Measurements from ENCODE around the gene DDIT4L. TPM values are rescaled to one million over a fixed set of nuclear protein-coding genes. Genes with fewer than 3 reads are reported as not detected.

Gene DDIT4L
- total and polyA plus RNA-seq, 2 of the 4 experiments (the other 2 are of a cell fraction), result 3.1 to 3.9 TPM

DNA sequence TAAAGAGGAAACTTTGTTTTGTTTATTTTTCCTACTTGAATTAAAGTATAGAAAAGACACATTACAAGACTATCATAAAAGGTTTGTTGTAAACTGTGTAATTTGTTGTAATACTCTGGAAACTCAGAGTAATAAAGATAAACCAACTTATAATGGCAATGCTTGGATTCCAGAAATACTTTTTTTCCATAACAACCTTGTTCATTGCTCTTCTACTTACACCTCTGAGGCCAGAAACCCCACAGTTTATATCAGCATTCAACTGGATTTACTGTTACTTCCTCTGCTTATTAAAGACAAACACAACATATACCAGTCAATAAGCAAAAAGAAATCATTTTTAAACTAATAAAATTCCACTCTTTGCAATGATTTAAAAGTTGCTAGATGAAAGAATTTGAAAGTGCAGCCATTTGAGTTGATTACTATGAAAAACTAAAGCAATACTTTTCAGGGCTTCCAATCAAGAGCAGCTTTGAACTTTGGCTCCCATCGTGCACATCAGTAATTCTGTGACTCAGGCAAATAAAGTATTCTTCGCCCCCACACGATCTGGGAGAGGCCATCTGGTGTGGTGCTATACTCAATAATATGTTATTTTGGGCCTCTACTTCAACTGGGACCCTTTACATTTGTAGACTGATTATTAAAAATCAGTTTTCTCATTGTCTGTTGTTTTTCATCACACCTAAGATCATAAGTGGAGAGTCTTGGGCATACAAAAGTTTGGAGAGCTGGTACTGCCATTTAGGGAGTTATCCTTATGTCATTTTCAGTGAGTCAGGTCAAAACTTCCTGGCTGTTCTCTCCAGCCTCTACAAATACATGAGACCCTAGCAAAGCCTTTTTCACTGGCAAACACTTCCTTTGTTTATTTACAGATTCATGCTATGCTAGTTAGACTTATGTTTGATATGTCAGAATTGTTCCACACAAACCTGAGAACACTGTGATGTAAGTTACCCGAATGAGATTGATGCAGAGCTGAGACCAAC, 20.5 kb downstream of the DDIT4L start:
- Histone ChIP-seq H3K79me1 (ENCODE audit: low read depth in 1 of 2, low read length in 2 of 2) (no peaks in the 10 kb centered on the region), H3K9me3 (ENCODE audit: control insufficient read depth, insufficient read depth, low read length) (no peaks in the 10 kb centered on the region), H4K20me1 (ENCODE audit: insufficient read depth, low read length) (no peaks in the 10 kb centered on the region), H2AK5ac (ENCODE audit: low read depth, low read length) (no peak overlapping the region), H4K5ac (ENCODE audit: low read depth, low read length) (no peak overlapping the region), H3K4me2 (ENCODE audit: low read depth, low read length) (no peak overlapping the region), H2BK15ac (ENCODE audit: low read depth, low read length) (no peak overlapping the region), H4K8ac (ENCODE audit: low read depth in 2 of 2, low read length in 2 of 2) (no peak overlapping the region; a peak in 1 of 4 replicates), H3K27me3 (ENCODE audit: control insufficient read depth, insufficient read depth, low read length) (no peaks in the 10 kb centered on the region), H3K4me3 (ENCODE audit: insufficient read depth, low read depth, low read length) (no peak overlapping the region), H3K27ac (ENCODE audit: insufficient read depth, low read length) (no peak overlapping the region), H3K4me1 (ENCODE audit: control insufficient read depth, insufficient read depth, low read length) (no peaks in the 10 kb centered on the region), H2BK120ac (ENCODE audit: low read depth, low read length) (no peak overlapping the region), H3K36me3 (ENCODE audit: control insufficient read depth, insufficient read depth, low read length) (no peaks in the 10 kb centered on the region), H2AK9ac (replicated peaks; ENCODE audit: low read depth, low read length, poor library complexity) (no peak overlapping the region), H3K14ac (replicated peaks; ENCODE audit: low read depth, low read length) (no peak overlapping the region), H3K4ac (ENCODE audit: low read depth, low read length) (peak overlapping the region; percentile 36; the same call in 1 of the 2 replicates), H2AFZ (replicated peaks; ENCODE audit: low read length, poor library complexity) (no peak overlapping the region), H3K56ac (ENCODE audit: extremely low read depth, insufficient read depth, low read length) (no peak overlapping the region), H3K18ac (ENCODE audit: low read depth, low read length) (no peak overlapping the region), H4K91ac (ENCODE audit: insufficient read depth, low read depth, low read length) (no peak overlapping the region), H3K9ac (ENCODE audit: low read depth, low read length) (no peak overlapping the region), H3K23ac (ENCODE audit: low read depth, low read length) (no peak overlapping the region), H2BK5ac (ENCODE audit: low read depth, low read length, poor library complexity, severe bottlenecking) (no peak overlapping the region), H3K9me1 (ENCODE audit: insufficient read depth, low read length) (peaks cover 2% of the 10 kb centered on the region), H2BK20ac (ENCODE audit: low read depth, low read length) (peak overlapping the region; percentile 33)
- BruUV-seq (replicated peaks), result no TSS peak
- intact Hi-C loops (cut with micrococcal nuclease), result no loop called here
- ChIA-PET POLR2A (ENCODE audit: unreplicated experiment) (no interaction called here), CTCF (no interaction called here)
- peak; percentile 32 for DNase-seq
- ATAC-seq (ENCODE audit: low read depth), result peak; percentile 32; the same call in 1 of the 2 replicates
- dilution Hi-C loops (cut with HindIII; ENCODE audit: low sequenced_read_pairs, unreplicated experiment), result no loop called here
- in situ Hi-C loops (cut with MboI; ENCODE audit: low sequenced_read_pairs), result no loop called here
- TF ChIP-seq SMC3 (IDR thresholded peaks at IDR 0.05; ENCODE audit: low read depth, low read length), result no peak
- TF ChIP-seq, protein P1, sequence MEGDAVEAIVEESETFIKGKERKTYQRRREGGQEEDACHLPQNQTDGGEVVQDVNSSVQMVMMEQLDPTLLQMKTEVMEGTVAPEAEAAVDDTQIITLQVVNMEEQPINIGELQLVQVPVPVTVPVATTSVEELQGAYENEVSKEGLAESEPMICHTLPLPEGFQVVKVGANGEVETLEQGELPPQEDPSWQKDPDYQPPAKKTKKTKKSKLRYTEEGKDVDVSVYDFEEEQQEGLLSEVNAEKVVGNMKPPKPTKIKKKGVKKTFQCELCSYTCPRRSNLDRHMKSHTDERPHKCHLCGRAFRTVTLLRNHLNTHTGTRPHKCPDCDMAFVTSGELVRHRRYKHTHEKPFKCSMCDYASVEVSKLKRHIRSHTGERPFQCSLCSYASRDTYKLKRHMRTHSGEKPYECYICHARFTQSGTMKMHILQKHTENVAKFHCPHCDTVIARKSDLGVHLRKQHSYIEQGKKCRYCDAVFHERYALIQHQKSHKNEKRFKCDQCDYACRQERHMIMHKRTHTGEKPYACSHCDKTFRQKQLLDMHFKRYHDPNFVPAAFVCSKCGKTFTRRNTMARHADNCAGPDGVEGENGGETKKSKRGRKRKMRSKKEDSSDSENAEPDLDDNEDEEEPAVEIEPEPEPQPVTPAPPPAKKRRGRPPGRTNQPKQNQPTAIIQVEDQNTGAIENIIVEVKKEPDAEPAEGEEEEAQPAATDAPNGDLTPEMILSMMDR (conservative IDR thresholded peaks at IDR 0.05; ENCODE audit: low read depth, low read length), result no peak
- TF ChIP-seq NFE2L2 (IDR thresholded peaks at IDR 0.05; ENCODE audit: low read depth, low read length), result no peak
- no peak for TF ChIP-seq ELK1 (IDR thresholded peaks at IDR 0.05; ENCODE audit: borderline replicate concordance, low read depth, low read length)
- no peak for TF ChIP-seq MAFK (IDR thresholded peaks at IDR 0.05; ENCODE audit: low read depth, low read length)
- no peak for TF ChIP-seq CEBPB (IDR thresholded peaks at IDR 0.05; ENCODE audit: low read depth, low read length)
- WGBS, 2 experiments (ENCODE audit: extremely low coverage in 2 of 2, insufficient read length in 1 of 2), result no CpG with 5 or more reads among the region's 4 CpGs
